Kidney (tissue), 14 donors: Measurements from ENCODE around the gene BEST4. TPM values are rescaled to one million over a fixed set of nuclear protein-coding genes. Genes with fewer than 3 reads are reported as not detected.

Source experiments
- DNase-seq, 5 donors: peaks; one replicate each; pipeline ENCODE4 v3.0.0-alpha.2; 2013 to 2020
- FAIRE-seq: peaks from 2 replicates; lab custom pipeline; 2012; peaks lifted over from hg19 to GRCh38; lab: Jason Lieb, UNC
- H3K27ac ChIP-seq, 2 donors: one replicate each; pipeline ENCODE4 v1.7.0; 2013; ENCODE audit warnings: low read depth in 2 of 2, low read length in 2 of 2, inconsistent platforms in 1 of 2
- H3K27me3 ChIP-seq: one replicate; pipeline ENCODE4 v1.7.1; 2013; ENCODE audit warnings: low read length, inconsistent platforms; ENCODE audit not compliant: control insufficient read depth, insufficient read depth
- H3K36me3 ChIP-seq, 3 donors: one replicate each; pipeline versions ENCODE4 v1.7.0 to v1.7.1; 2013; ENCODE audit warnings: low read length in 3 of 3, control low read depth in 1 of 3, inconsistent platforms in 1 of 3; ENCODE audit not compliant: insufficient read depth in 3 of 3, control insufficient read depth in 2 of 3
- H3K4me1 ChIP-seq, 3 donors: one replicate each; pipeline versions ENCODE4 v1.7.0 to v1.7.1; 2013; ENCODE audit warnings: low read length in 3 of 3, inconsistent platforms in 1 of 3, low read depth in 1 of 3; ENCODE audit not compliant: control insufficient read depth in 2 of 3, insufficient read depth in 2 of 3
- H3K4me3 ChIP-seq, 3 donors: one replicate each; pipeline versions ENCODE4 v1.7.0 to v1.8.1; 2013; ENCODE audit warnings: low read length in 3 of 3, control low read depth in 1 of 3, inconsistent platforms in 1 of 3
- H3K9ac ChIP-seq, 3 donors: one replicate each; pipeline versions ENCODE4 v1.7.0 to v1.7.1; 2013; ENCODE audit warnings: low read length in 3 of 3, control low read depth in 1 of 3, inconsistent platforms in 1 of 3
- H3K9me3 ChIP-seq, 3 donors: one replicate each; pipeline versions ENCODE4 v1.7.0 to v1.7.1; 2013; ENCODE audit warnings: low read length in 3 of 3, control low read depth in 1 of 3, inconsistent platforms in 1 of 3; ENCODE audit not compliant: control insufficient read depth in 2 of 3, insufficient read depth in 1 of 3
- intact Hi-C: fragments of 100-400 bp; cut with DNase I; formaldehyde crosslinking; loops from one replicate; pipeline ENCODE4 v1.11.1; 2022
- polyA plus RNA-seq: library from polyadenylated mRNA; stranded (reverse); fragments of 350-450 nt; fragmentation: Illumina TruSeq; extraction: RNeasy Lipid Tissue Mini Kit (QIAGEN cat#74804); gene quantifications from one replicate; pipeline ENCODE4 v1.2.3, GENCODE V29; 2014; ENCODE audit warnings: low read depth, low replicate concordance; ENCODE audit not compliant: insufficient read depth
- total RNA-seq: library from RNA; stranded (reverse); fragmentation: NEBNext Ultra II Directional; extraction: Animal tissue kit (Norgen Biotek cat#: 25700); gene quantifications from one replicate; pipeline ENCODE4 v1.2.1, GENCODE V29; 2021
- TF ChIP-seq, protein P1 (sequence below): IDR thresholded peaks from 3 replicates; pipeline ENCODE4 v1.5.1; 2012; ENCODE audit warnings: mild to moderate bottlenecking, moderate library complexity, borderline replicate concordance; ENCODE audit not compliant: insufficient read depth; ENCODE audit errors: extremely low read depth
- donor health status: control.
- donor health status: control.
- donor health status: control.
- donor health status: control.
- donor health status: control.
- donor health status: DM: yes; HTN: yes; CAD: no.
- donor health status: Normal renal cell carcinoma (clear cell type).

Gene BEST4
- total and polyA plus RNA-seq, 2 donors from 2014 or later, result 0.37 to 0.50 TPM

GRCh38 chr1:44760876-44761275, 27.1 kb downstream of the BEST4 start:
- FAIRE-seq (no peak), DNase-seq (no peak)

GRCh38 chr1:44759077-44759476, 28.9 kb downstream of the BEST4 start:
- no peak overlapping the region for H3K27ac ChIP-seq
- no peak overlapping the region for H3K4me3 ChIP-seq
- intact Hi-C loops, result no loop called here
- no peaks in the 10 kb centered on the region for H3K36me3 ChIP-seq
- no peaks in the 10 kb centered on the region for H3K4me1 ChIP-seq
- H3K9me3 ChIP-seq, result no peaks in the 10 kb centered on the region
- TF ChIP-seq, protein P1, sequence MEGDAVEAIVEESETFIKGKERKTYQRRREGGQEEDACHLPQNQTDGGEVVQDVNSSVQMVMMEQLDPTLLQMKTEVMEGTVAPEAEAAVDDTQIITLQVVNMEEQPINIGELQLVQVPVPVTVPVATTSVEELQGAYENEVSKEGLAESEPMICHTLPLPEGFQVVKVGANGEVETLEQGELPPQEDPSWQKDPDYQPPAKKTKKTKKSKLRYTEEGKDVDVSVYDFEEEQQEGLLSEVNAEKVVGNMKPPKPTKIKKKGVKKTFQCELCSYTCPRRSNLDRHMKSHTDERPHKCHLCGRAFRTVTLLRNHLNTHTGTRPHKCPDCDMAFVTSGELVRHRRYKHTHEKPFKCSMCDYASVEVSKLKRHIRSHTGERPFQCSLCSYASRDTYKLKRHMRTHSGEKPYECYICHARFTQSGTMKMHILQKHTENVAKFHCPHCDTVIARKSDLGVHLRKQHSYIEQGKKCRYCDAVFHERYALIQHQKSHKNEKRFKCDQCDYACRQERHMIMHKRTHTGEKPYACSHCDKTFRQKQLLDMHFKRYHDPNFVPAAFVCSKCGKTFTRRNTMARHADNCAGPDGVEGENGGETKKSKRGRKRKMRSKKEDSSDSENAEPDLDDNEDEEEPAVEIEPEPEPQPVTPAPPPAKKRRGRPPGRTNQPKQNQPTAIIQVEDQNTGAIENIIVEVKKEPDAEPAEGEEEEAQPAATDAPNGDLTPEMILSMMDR, result no peak
- no peak overlapping the region for H3K9ac ChIP-seq
- no peaks in the 10 kb centered on the region for H3K27me3 ChIP-seq
- no peak for DNase-seq
- no peak for FAIRE-seq

More at GRCh38 chr1:44760876-44761275, 27.1 kb downstream of the BEST4 start:
- Histone ChIP-seq H3K9me3 (no peaks in the 10 kb centered on the region), H3K4me1 (no peaks in the 10 kb centered on the region), H3K36me3 (no peaks in the 10 kb centered on the region), H3K9ac (no peak overlapping the region), H3K4me3 (no peak overlapping the region), H3K27me3 (no peaks in the 10 kb centered on the region), H3K27ac (no peak overlapping the region)
- intact Hi-C loops, result no loop called here
- TF ChIP-seq, protein P1, result no peak

GRCh38 chr1:44757420-44757819, 30.6 kb downstream of the BEST4 start:
- Histone ChIP-seq H3K4me3 (no peak overlapping the region), H3K9me3 (no peaks in the 10 kb centered on the region), H3K27ac (no peak overlapping the region), H3K27me3 (no peaks in the 10 kb centered on the region), H3K4me1 (no peaks in the 10 kb centered on the region), H3K9ac (no peak overlapping the region), H3K36me3 (no peaks in the 10 kb centered on the region)
- intact Hi-C loops, result no loop called here
- FAIRE-seq, result no peak
- DNase-seq, result no peak
- TF ChIP-seq, protein P1, result no peak

- intact Hi-C loops, result no loop called here
- FAIRE-seq, result no peak
- H3K27me3 ChIP-seq, result no peaks in the 10 kb centered on the region
- H3K36me3 ChIP-seq, result no peaks in the 10 kb centered on the region
- no peak overlapping the region for H3K4me3 ChIP-seq
- no peaks in the 10 kb centered on the region for H3K4me1 ChIP-seq
- no peak for DNase-seq
- no peak overlapping the region for H3K27ac ChIP-seq
- H3K9me3 ChIP-seq, result no peaks in the 10 kb centered on the region
- TF ChIP-seq, protein P1, result no peak
- H3K9ac ChIP-seq, result no peak overlapping the region
Measured at GRCh38 chr1:44747878-44748277, 40.1 kb downstream of the BEST4 start.
